ENCODE results near the gene ISCA2.

- TF ChIP-seq ZNF274 (IDR thresholded peaks at IDR 0.05; ENCODE audit: low read depth, low read length) (no peak), YY1 (IDR thresholded peaks at IDR 0.05; ENCODE audit: insufficient read depth, insufficient read length) (no peak), SUZ12 (IDR thresholded peaks at IDR 0.05; ENCODE audit: extremely low read depth, insufficient read depth, insufficient read length) (no peak)
Measured at GRCh38 chr14:74532246-74532645, 38.7 kb downstream of the ISCA2 start.

Measured in NT2/D1 (cell line).